PC-9 (cell line): ENCODE data around the gene FRMD4B. TPM values are rescaled to one million over a fixed set of nuclear protein-coding genes. Genes with fewer than 3 reads are reported as not detected.

Experiments
- BruUV-seq: library from RNA; stranded (reverse); fragments of 400-500 nt; replicated peaks from 2 replicates; lab custom pipeline; 2021; lab: Mats Ljungman, UMichigan
- CTCF ChIA-PET: fragments of 300-600 bp; sonication (Branson Sonifier 250); formaldehyde crosslinking; loops from one replicate; lab custom pipeline; 2022; ENCODE audit warnings: antibody characterized with exemption; lab: Charles Lee
- POLR2A ChIA-PET: fragments of 300-600 bp; sonication (Branson Sonifier 250); formaldehyde crosslinking; loops from one replicate; lab custom pipeline; 2022; ENCODE audit warnings: antibody characterized with exemption; ENCODE audit not compliant: unreplicated experiment; lab: Charles Lee
- DNase-seq, 2 experiments: peaks; one replicate each; pipeline versions ENCODE4 v3.0.0 to v3.0.0-alpha.2; 2015 to 2022; ENCODE audit warnings: mixed read lengths in 1 of 2
- H2AFZ ChIP-seq: fragments of 200-600 bp; sonication (generic); 2 replicates; pipeline ENCODE4 v1.8.1; 2017; ENCODE audit warnings: antibody characterized with exemption
- H3F3A ChIP-seq: fragments of 200-600 bp; sonication (generic); 2 replicates; pipeline ENCODE4 v1.8.1; 2017; ENCODE audit warnings: antibody characterized with exemption, mild to moderate bottlenecking, low read depth; ENCODE audit not compliant: insufficient read depth
- H3K27ac ChIP-seq: fragments of 200-600 bp; sonication (generic); 2 replicates; pipeline ENCODE4 v1.6.1; 2016; ENCODE audit warnings: mixed run types
- H3K27me3 ChIP-seq: fragments of 200-600 bp; sonication (generic); 2 replicates; pipeline ENCODE4 v1.6.1; 2016; ENCODE audit warnings: low read depth, mixed run types; ENCODE audit not compliant: insufficient read depth
- H3K36me3 ChIP-seq: fragments of 200-600 bp; sonication (generic); 2 replicates; pipeline ENCODE4 v1.6.1; 2016; ENCODE audit warnings: low read depth, mixed run types
- H3K4me1 ChIP-seq: fragments of 200-600 bp; sonication (generic); replicated peaks from 2 replicates; pipeline ENCODE4 v1.6.1; 2016; ENCODE audit warnings: mixed run types; ENCODE audit not compliant: insufficient read depth
- H3K4me2 ChIP-seq: fragments of 200-600 bp; sonication (generic); 2 replicates; pipeline ENCODE4 v1.6.1; 2017; ENCODE audit warnings: mixed run types
- H3K4me3 ChIP-seq: fragments of 200-600 bp; sonication (generic); 2 replicates; pipeline ENCODE4 v1.6.1; 2016; ENCODE audit warnings: mixed run types
- H3K79me2 ChIP-seq: fragments of 200-600 bp; sonication (generic); 2 replicates; pipeline ENCODE4 v1.6.1; 2017; ENCODE audit warnings: low read depth, mixed run types
- H3K9me2 ChIP-seq: fragments of 200-600 bp; sonication (generic); 2 replicates; pipeline ENCODE4 v1.8.1; 2017; ENCODE audit warnings: mild to moderate bottlenecking; ENCODE audit not compliant: insufficient read depth
- H3K9me3 ChIP-seq: fragments of 200-600 bp; sonication (generic); 2 replicates; pipeline ENCODE4 v1.8.1; 2016; ENCODE audit warnings: low read depth; ENCODE audit not compliant: insufficient read depth
- H4K20me1 ChIP-seq: fragments of 200-600 bp; sonication (generic); 2 replicates; pipeline ENCODE4 v1.8.1; 2017; ENCODE audit not compliant: insufficient read depth
- EZH2 ChIP-seq: fragments of 200-600 bp; sonication (generic); IDR thresholded peaks from 2 replicates; pipeline ENCODE4 v1.8.0; 2017; ENCODE audit warnings: antibody characterized with exemption, low read depth
- intact Hi-C: fragments of 100-400 bp; cut with micrococcal nuclease; formaldehyde crosslinking; loops from one replicate; pipeline ENCODE4 v1.10.0; 2022; ENCODE audit not compliant: unreplicated experiment
- total RNA-seq: library from RNA; stranded (reverse); gene quantifications from 2 replicates; pipeline ENCODE4 v1.2.3, GENCODE V29; 2021
- TF ChIP-seq, protein P1 (sequence below): fragments of 200-600 bp; sonication (generic); conservative IDR thresholded peaks from 2 replicates; pipeline ENCODE4 v1.6.1; 2017; ENCODE audit warnings: mixed run types, antibody characterized with exemption, mild to moderate bottlenecking, moderate library complexity

FRMD4B gene
- total RNA-seq, 1 experiment from 2014 or later, result 10.2 TPM

DNA sequence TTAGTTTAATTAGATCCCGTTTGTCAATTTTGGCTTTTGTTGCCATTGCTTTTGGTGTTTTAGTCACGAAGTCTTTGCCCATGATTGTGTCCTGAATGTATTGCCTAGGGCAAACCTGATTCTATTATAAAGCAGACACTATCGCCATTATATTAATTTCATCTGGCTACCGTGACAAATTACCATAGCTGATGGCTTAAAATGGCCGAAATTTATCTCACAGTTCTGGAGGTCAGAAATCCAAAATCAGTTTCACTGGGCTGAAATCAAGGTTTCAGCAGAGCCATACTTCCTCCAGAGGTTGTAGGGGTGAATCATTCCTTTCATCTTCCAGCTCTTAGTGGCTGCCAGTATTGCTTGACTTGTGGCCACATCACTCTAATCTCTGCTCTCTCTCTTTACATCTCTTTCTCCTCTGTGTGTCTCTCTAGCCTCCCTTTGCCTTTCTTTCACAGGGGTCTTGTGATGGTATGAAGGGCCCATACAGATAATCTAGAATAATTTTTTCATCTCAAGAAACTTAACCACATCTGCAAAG lies 31.7 kb upstream of the FRMD4B start:
- POLR2A ChIA-PET, result no interaction called here
- BruUV-seq, result no TSS peak
- Histone ChIP-seq H3K36me3 (no peaks in the 10 kb centered on the region), H3K4me1 (no peaks in the 10 kb centered on the region), H3K79me2 (no peaks in the 10 kb centered on the region), H3K27ac (no peak overlapping the region), H3F3A (no peaks in the 10 kb centered on the region), H3K4me3 (no peak overlapping the region), H3K4me2 (no peak overlapping the region), H3K27me3 (no peaks in the 10 kb centered on the region), H2AFZ (no peak overlapping the region), H3K9me3 (no peaks in the 10 kb centered on the region), H4K20me1 (no peaks in the 10 kb centered on the region), H3K9me2 (no peaks in the 10 kb centered on the region)
- intact Hi-C loops, result no loop called here
- no peak for DNase-seq
- CTCF ChIA-PET, result no interaction called here
- TF ChIP-seq, protein P1, sequence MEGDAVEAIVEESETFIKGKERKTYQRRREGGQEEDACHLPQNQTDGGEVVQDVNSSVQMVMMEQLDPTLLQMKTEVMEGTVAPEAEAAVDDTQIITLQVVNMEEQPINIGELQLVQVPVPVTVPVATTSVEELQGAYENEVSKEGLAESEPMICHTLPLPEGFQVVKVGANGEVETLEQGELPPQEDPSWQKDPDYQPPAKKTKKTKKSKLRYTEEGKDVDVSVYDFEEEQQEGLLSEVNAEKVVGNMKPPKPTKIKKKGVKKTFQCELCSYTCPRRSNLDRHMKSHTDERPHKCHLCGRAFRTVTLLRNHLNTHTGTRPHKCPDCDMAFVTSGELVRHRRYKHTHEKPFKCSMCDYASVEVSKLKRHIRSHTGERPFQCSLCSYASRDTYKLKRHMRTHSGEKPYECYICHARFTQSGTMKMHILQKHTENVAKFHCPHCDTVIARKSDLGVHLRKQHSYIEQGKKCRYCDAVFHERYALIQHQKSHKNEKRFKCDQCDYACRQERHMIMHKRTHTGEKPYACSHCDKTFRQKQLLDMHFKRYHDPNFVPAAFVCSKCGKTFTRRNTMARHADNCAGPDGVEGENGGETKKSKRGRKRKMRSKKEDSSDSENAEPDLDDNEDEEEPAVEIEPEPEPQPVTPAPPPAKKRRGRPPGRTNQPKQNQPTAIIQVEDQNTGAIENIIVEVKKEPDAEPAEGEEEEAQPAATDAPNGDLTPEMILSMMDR, result no peak
- no peak for TF ChIP-seq EZH2

DNA sequence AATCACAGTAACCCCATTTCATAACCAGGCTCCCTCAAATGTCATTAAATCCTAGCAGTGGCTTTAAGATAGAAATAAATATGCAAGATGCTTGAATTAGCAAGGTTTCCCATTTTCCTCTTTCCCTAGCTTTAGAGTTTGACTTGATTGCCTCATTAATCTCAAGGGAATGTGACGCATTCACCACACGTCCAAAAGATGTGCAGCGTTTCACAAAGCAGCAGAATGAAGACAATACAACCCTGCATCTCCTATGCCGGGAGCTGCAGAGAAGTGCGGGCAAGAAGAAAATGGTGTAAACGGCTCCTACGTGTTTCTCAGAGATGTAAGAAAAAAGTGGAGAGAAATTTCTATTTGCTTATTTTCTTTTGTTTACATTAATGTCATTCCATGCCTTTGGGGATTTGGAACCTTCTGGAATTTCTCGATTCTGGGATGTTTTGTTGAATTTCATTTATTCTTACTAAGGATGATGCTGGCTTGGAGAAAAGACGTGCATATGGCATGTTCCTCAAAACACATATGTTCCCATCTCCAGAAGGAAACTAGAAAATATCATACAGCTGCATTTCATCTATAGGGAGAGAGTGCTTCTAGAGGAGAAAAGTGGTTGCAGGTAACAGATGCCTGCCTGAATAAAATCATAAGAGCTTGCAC lies 27.8 kb upstream of the FRMD4B start:
- Histone ChIP-seq H2AFZ (no peak overlapping the region), H3K4me3 (no peak overlapping the region), H3K4me2 (no peak overlapping the region), H3K27me3 (no peaks in the 10 kb centered on the region), H3K36me3 (no peaks in the 10 kb centered on the region), H3F3A (no peaks in the 10 kb centered on the region), H3K27ac (no peak overlapping the region), H3K9me3 (no peaks in the 10 kb centered on the region), H3K79me2 (no peaks in the 10 kb centered on the region), H4K20me1 (no peaks in the 10 kb centered on the region), H3K9me2 (no peaks in the 10 kb centered on the region), H3K4me1 (no peaks in the 10 kb centered on the region)
- no peak for TF ChIP-seq EZH2
- TF ChIP-seq, protein P1, result no peak
- intact Hi-C loops, result no loop called here
- BruUV-seq, result no TSS peak
- no peak for DNase-seq
- ChIA-PET CTCF (no interaction called here), POLR2A (no interaction called here)

GRCh38 chr3:69411346-69411745 lies 25.5 kb upstream of the FRMD4B start:
- POLR2A ChIA-PET, result interaction anchor here (0.6 kb wide), 1 partner anchor 306 kb away, joined by 3 read pairs; no protein-coding TSS in a partner anchor
- Histone ChIP-seq H3K9me3 (no peaks in the 10 kb centered on the region), H3K36me3 (no peaks in the 10 kb centered on the region), H3K4me2 (no peak overlapping the region), H4K20me1 (no peaks in the 10 kb centered on the region), H3K27me3 (no peaks in the 10 kb centered on the region), H3F3A (no peaks in the 10 kb centered on the region), H3K9me2 (no peaks in the 10 kb centered on the region), H3K4me3 (no peak overlapping the region), H2AFZ (no peak overlapping the region), H3K27ac (no peak overlapping the region), H3K4me1 (no peaks in the 10 kb centered on the region), H3K79me2 (no peaks in the 10 kb centered on the region)
- DNase-seq, result no peak
- no TSS peak for BruUV-seq
- CTCF ChIA-PET, result no interaction called here
- TF ChIP-seq, protein P1, result no peak
- TF ChIP-seq EZH2, result no peak
- intact Hi-C loops, result loop anchor here (2.0 kb wide), 1 partner anchor 87 kb away; no protein-coding TSS in a partner anchor
